Measurements from ENCODE around the gene DNAJB4.
A peak's percentile ranks its signal among the peaks of the same experiment; 100 is the strongest.

The DNAJB4 gene

GRCh38 chr1:78005448-78005722, 646 bp downstream of the DNAJB4 start:
- H3K9ac ChIP-seq (ENCODE audit: insufficient read length, low read depth): peak overlapping the region; percentile 6
- no peak for DNase-seq (ENCODE audit: low read depth, low spot score)
- H3K4me1 ChIP-seq (ENCODE audit: insufficient read depth, insufficient read length): no peaks in the 10 kb centered on the region
- H3K36me3 ChIP-seq (ENCODE audit: insufficient read depth, insufficient read length, low read length): peaks cover 4% of the 10 kb centered on the region
- H3K4me3 ChIP-seq (ENCODE audit: insufficient read length, low read depth): peak overlapping the region; percentile 38
- no peaks in the 10 kb centered on the region for H3K27me3 ChIP-seq (ENCODE audit: insufficient read depth, insufficient read length)
- TF ChIP-seq YY1 (IDR thresholded peaks at IDR 0.05; ENCODE audit: insufficient read depth, insufficient read length) (no peak), ZNF274 (IDR thresholded peaks at IDR 0.05; ENCODE audit: low read depth, low read length) (no peak), SUZ12 (IDR thresholded peaks at IDR 0.05; ENCODE audit: extremely low read depth, insufficient read depth, insufficient read length) (no peak)
- no peaks in the 10 kb centered on the region for H3K9me3 ChIP-seq (ENCODE audit: insufficient read depth, low read length)

- peak overlapping the region; percentile 38 for H3K4me3 ChIP-seq (ENCODE audit: insufficient read length, low read depth)
- peaks cover 4% of the 10 kb centered on the region for H3K36me3 ChIP-seq (ENCODE audit: insufficient read depth, insufficient read length, low read length)
- peak overlapping the region; percentile 6 for H3K9ac ChIP-seq (ENCODE audit: insufficient read length, low read depth)
- no peaks in the 10 kb centered on the region for H3K27me3 ChIP-seq (ENCODE audit: insufficient read depth, insufficient read length)
- no peak for DNase-seq (ENCODE audit: low read depth, low spot score)
- no peak for TF ChIP-seq SUZ12 (IDR thresholded peaks at IDR 0.05; ENCODE audit: extremely low read depth, insufficient read depth, insufficient read length)
- TF ChIP-seq YY1 (IDR thresholded peaks at IDR 0.05; ENCODE audit: insufficient read depth, insufficient read length): no peak
- TF ChIP-seq ZNF274 (IDR thresholded peaks at IDR 0.05; ENCODE audit: low read depth, low read length): no peak
- no peaks in the 10 kb centered on the region for H3K9me3 ChIP-seq (ENCODE audit: insufficient read depth, low read length)
- no peaks in the 10 kb centered on the region for H3K4me1 ChIP-seq (ENCODE audit: insufficient read depth, insufficient read length)
These were observed 1.0 kb downstream of the DNAJB4 start for GRCh38 chr1:78005755-78006154.

DNA sequence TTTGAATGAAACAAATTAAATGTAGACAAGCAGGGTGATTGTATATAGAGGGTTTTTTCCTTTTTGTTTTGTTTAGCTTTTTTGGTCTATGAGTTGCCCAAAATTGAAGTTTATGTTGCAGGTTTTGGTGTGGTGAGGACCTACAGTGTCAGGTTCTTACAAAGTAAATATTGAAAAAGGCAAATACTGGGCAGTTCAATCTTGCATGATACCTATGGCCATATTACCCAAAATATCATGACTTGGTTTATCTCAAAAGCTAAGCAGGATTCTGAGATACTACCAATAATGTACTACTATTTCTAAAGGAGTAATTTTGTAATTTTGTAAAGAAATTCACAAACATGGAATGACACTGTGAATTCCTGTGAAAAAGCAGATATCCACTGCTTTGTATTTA, 1.8 kb downstream of the DNAJB4 start:
- Histone ChIP-seq H3K9me3 (ENCODE audit: insufficient read depth, low read length) (no peaks in the 10 kb centered on the region), H3K36me3 (ENCODE audit: insufficient read depth, insufficient read length, low read length) (peaks cover 4% of the 10 kb centered on the region), H3K27me3 (ENCODE audit: insufficient read depth, insufficient read length) (no peaks in the 10 kb centered on the region), H3K4me3 (ENCODE audit: insufficient read length, low read depth) (no peak overlapping the region), H3K9ac (ENCODE audit: insufficient read length, low read depth) (peak overlapping the region; percentile 21), H3K4me1 (ENCODE audit: insufficient read depth, insufficient read length) (no peaks in the 10 kb centered on the region)
- no peak for DNase-seq (ENCODE audit: low read depth, low spot score)
- TF ChIP-seq YY1 (IDR thresholded peaks at IDR 0.05; ENCODE audit: insufficient read depth, insufficient read length): no peak
- TF ChIP-seq ZNF274 (IDR thresholded peaks at IDR 0.05; ENCODE audit: low read depth, low read length): no peak
- TF ChIP-seq SUZ12 (IDR thresholded peaks at IDR 0.05; ENCODE audit: extremely low read depth, insufficient read depth, insufficient read length): no peak

DNA sequence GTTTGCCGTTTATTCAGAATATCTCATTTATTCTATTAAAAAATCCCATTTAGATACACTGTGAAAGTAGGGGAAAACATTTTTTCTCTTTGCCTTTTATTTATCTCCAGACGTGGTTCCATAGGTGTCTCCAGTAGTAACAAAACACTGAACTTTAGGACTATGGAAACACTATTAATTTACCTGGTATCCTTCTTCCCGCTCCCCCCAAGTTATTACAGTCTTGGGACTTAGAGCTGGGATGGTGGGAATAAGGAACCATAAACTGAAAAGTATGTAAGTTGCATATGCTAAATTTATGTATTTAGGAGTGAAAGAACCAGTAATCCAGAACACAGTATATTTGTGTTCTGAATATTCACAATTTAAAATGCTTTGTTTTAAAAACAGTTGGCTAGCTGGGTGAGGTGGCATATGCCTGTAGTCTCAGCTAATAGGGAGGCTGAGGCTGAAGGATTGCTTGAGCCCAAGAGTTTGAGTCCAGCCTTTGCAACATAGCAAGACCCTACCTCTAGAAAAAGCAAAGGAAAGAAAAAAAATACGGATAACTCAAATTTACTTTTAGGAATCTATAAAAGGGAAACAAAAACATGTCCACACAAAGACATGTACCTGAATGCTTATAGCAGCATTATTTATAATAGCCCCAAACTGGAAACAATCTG, 3.1 kb downstream of the DNAJB4 start:
- Histone ChIP-seq H3K9me3 (ENCODE audit: insufficient read depth, low read length) (no peaks in the 10 kb centered on the region), H3K4me3 (ENCODE audit: insufficient read length, low read depth) (no peak overlapping the region), H3K27me3 (ENCODE audit: insufficient read depth, insufficient read length) (no peaks in the 10 kb centered on the region), H3K9ac (ENCODE audit: insufficient read length, low read depth) (no peak overlapping the region), H3K4me1 (ENCODE audit: insufficient read depth, insufficient read length) (no peaks in the 10 kb centered on the region), H3K36me3 (ENCODE audit: insufficient read depth, insufficient read length, low read length) (peaks cover 6% of the 10 kb centered on the region)
- TF ChIP-seq SUZ12 (IDR thresholded peaks at IDR 0.05; ENCODE audit: extremely low read depth, insufficient read depth, insufficient read length) (no peak), YY1 (IDR thresholded peaks at IDR 0.05; ENCODE audit: insufficient read depth, insufficient read length) (no peak), ZNF274 (IDR thresholded peaks at IDR 0.05; ENCODE audit: low read depth, low read length) (no peak)
- no peak for DNase-seq (ENCODE audit: low read depth, low spot score)

DNA sequence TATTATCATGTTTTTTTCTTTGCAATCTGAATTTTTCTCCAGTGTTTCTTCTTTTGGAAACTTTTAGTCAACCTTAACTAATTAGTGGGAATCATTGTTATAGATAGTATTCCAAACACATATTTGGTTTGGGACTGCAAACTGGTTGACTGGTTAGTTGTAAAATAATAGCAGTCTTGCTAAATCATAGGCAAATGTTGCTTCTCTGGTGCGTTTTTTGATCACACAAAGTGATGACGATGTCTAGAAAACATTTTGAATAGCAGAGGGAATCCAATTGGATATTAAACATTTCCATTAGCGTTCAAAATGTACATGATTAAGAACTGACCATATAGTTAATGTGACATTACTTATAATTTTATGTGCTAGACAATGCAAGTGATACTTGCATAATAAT, 4.5 kb downstream of the DNAJB4 start:
- H3K9me3 ChIP-seq (ENCODE audit: insufficient read depth, low read length): no peaks in the 10 kb centered on the region
- H3K4me3 ChIP-seq (ENCODE audit: insufficient read length, low read depth): no peak overlapping the region
- no peak overlapping the region for H3K9ac ChIP-seq (ENCODE audit: insufficient read length, low read depth)
- TF ChIP-seq YY1 (IDR thresholded peaks at IDR 0.05; ENCODE audit: insufficient read depth, insufficient read length): no peak
- no peak for TF ChIP-seq SUZ12 (IDR thresholded peaks at IDR 0.05; ENCODE audit: extremely low read depth, insufficient read depth, insufficient read length)
- no peak for TF ChIP-seq ZNF274 (IDR thresholded peaks at IDR 0.05; ENCODE audit: low read depth, low read length)
- peaks cover 18% of the 10 kb centered on the region for H3K36me3 ChIP-seq (ENCODE audit: insufficient read depth, insufficient read length, low read length)
- no peaks in the 10 kb centered on the region for H3K27me3 ChIP-seq (ENCODE audit: insufficient read depth, insufficient read length)
- no peaks in the 10 kb centered on the region for H3K4me1 ChIP-seq (ENCODE audit: insufficient read depth, insufficient read length)
- no peak for DNase-seq (ENCODE audit: low read depth, low spot score)

DNA sequence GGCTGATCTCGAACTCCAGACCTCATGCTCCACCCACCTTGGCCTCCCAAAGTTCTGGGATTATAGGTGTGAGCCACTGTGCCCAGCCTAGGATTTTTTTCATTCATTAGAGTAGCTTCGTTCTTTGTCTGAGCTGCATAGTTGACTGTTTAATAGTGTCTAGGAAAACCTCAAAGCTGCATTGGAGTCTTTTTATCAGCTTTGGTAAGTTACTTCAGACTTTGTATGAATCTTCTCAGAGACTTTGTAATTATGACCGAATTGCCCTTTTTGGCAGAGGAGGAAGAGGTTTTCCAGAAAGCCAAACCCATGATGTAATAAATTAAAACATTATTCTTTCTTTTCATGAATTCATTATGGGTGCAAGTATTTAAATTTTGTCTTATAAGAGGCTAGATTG, 5.1 kb downstream of the DNAJB4 start:
- TF ChIP-seq YY1 (IDR thresholded peaks at IDR 0.05; ENCODE audit: insufficient read depth, insufficient read length) (no peak), SUZ12 (IDR thresholded peaks at IDR 0.05; ENCODE audit: extremely low read depth, insufficient read depth, insufficient read length) (no peak), ZNF274 (IDR thresholded peaks at IDR 0.05; ENCODE audit: low read depth, low read length) (no peak)
- no peak overlapping the region for H3K4me3 ChIP-seq (ENCODE audit: insufficient read length, low read depth)
- no peaks in the 10 kb centered on the region for H3K27me3 ChIP-seq (ENCODE audit: insufficient read depth, insufficient read length)
- peaks cover 23% of the 10 kb centered on the region for H3K36me3 ChIP-seq (ENCODE audit: insufficient read depth, insufficient read length, low read length)
- no peaks in the 10 kb centered on the region for H3K4me1 ChIP-seq (ENCODE audit: insufficient read depth, insufficient read length)
- no peak for DNase-seq (ENCODE audit: low read depth, low spot score)
- H3K9ac ChIP-seq (ENCODE audit: insufficient read length, low read depth): no peak overlapping the region
- H3K9me3 ChIP-seq (ENCODE audit: insufficient read depth, low read length): no peaks in the 10 kb centered on the region

GRCh38 chr1:78011050-78011449, 6.3 kb downstream of the DNAJB4 start:
- Histone ChIP-seq H3K4me1 (ENCODE audit: insufficient read depth, insufficient read length) (no peaks in the 10 kb centered on the region), H3K9me3 (ENCODE audit: insufficient read depth, low read length) (no peaks in the 10 kb centered on the region), H3K4me3 (ENCODE audit: insufficient read length, low read depth) (no peak overlapping the region), H3K27me3 (ENCODE audit: insufficient read depth, insufficient read length) (no peaks in the 10 kb centered on the region), H3K9ac (ENCODE audit: insufficient read length, low read depth) (no peak overlapping the region), H3K36me3 (ENCODE audit: insufficient read depth, insufficient read length, low read length) (peaks cover 31% of the 10 kb centered on the region)
- TF ChIP-seq YY1 (IDR thresholded peaks at IDR 0.05; ENCODE audit: insufficient read depth, insufficient read length) (no peak), ZNF274 (IDR thresholded peaks at IDR 0.05; ENCODE audit: low read depth, low read length) (no peak), SUZ12 (IDR thresholded peaks at IDR 0.05; ENCODE audit: extremely low read depth, insufficient read depth, insufficient read length) (no peak)
- no peak for DNase-seq (ENCODE audit: low read depth, low spot score)
